Fibroblast of lung (primary cell): ENCODE data around the gene RAC3.

Experiments used
- EZH2 ChIP-seq: IDR thresholded peaks from 2 replicates; pipeline ENCODE4 v1.5.1; 2012; ENCODE audit warnings: low read length, control low read depth, mild to moderate bottlenecking; ENCODE audit errors: missing control alignments
- TF ChIP-seq, protein P1 (sequence below), 2 donors: IDR thresholded peaks in 1 of 2; conservative IDR thresholded peaks in 1 of 2; 1 replicate in 1 of 2; 2 replicates in 1 of 2; pipeline ENCODE4 v1.5.1; 2011 to 2012; ENCODE audit warnings: low read length in 2 of 2, control low read depth in 1 of 2, inconsistent platforms in 1 of 2, low read depth in 1 of 2, mild to moderate bottlenecking in 1 of 2

DNA sequence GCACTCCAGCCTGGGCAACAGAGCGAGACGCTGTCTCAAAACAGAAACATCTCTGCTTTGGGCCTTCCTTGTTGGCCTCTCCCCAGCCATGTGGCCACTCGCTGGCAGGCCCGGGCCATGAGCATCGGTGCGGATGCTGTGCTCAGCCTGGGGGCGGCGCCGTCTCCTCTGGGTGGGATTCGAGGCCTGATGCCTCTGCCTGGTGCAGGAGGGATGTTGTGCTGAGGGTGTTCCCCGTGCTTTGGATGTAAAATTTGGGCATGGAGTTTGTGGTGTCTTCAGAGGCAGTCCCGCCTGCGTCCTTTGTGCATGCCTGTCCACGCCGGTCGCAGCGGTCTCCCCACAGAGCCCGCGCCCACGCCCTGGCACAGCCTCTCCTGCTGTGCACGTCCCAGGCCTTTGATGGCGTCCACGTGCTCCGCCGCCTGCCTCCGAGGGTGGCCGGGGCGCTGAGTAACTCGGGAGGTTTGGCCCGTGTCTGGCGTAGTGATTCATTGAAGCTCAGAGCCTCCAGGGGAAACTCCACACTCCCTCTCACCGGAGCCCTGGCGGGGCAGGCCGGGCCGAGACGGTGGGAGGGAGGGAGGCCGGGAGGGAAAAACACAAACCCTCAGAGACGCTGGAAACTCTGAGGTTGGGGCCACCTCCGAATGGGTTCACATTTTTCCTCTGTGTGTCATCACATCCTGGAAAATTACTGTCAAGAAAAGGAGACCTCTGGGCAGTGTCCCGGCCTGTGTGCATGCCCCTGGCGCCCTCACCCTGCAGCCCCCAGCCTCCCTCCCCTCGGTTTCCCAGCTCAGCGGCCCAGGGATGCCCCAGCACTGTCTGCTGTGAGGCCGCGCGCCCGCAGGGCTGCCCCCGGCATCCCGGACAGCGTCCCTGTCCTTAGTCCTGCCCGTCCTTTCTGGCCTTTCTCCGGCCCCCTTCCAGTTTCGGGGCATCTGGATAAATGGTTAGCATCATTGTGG, 27.8 kb upstream of the RAC3 start:
- TF ChIP-seq EZH2 = no peak
- TF ChIP-seq, protein P1, sequence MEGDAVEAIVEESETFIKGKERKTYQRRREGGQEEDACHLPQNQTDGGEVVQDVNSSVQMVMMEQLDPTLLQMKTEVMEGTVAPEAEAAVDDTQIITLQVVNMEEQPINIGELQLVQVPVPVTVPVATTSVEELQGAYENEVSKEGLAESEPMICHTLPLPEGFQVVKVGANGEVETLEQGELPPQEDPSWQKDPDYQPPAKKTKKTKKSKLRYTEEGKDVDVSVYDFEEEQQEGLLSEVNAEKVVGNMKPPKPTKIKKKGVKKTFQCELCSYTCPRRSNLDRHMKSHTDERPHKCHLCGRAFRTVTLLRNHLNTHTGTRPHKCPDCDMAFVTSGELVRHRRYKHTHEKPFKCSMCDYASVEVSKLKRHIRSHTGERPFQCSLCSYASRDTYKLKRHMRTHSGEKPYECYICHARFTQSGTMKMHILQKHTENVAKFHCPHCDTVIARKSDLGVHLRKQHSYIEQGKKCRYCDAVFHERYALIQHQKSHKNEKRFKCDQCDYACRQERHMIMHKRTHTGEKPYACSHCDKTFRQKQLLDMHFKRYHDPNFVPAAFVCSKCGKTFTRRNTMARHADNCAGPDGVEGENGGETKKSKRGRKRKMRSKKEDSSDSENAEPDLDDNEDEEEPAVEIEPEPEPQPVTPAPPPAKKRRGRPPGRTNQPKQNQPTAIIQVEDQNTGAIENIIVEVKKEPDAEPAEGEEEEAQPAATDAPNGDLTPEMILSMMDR (conservative IDR thresholded peaks at IDR 0.05 in 1 of 2, IDR thresholded peaks at IDR 0.05 in 1 of 2; ENCODE audit: low read depth in 1 of 2, low read length in 2 of 2) = no peak
